Epithelial cell of esophagus (primary cell): Measurements from ENCODE around the gene NEB.

Experiments used
- DNase-seq: peaks from one replicate; pipeline ENCODE4 v3.0.0; 2010; ENCODE audit warnings: low read depth
- H3K4me3 ChIP-seq: 2 replicates; pipeline ENCODE4 v1.5.1; 2011; ENCODE audit warnings: mild to moderate bottlenecking, low read length, control low read depth
- CTCF ChIP-seq: IDR thresholded peaks from 2 replicates; pipeline ENCODE4 v1.5.1; 2011; ENCODE audit warnings: low read depth, mild to moderate bottlenecking, low read length, control low read depth, inconsistent platforms; ENCODE audit not compliant: insufficient read depth; ENCODE audit errors: missing control alignments

NEB gene

GRCh38 chr2:151465771-151466170 is 268.5 kb downstream of the NEB start:
- DNase-seq, result no peak
- no peak for TF ChIP-seq CTCF
- H3K4me3 ChIP-seq, result no peak overlapping the region

- no peak for TF ChIP-seq CTCF
- no peak for DNase-seq
- no peak overlapping the region for H3K4me3 ChIP-seq
Measured at GRCh38 chr2:151459358-151459757, 274.9 kb downstream of the NEB start.

- DNase-seq, result no peak
- no peak for TF ChIP-seq CTCF
- H3K4me3 ChIP-seq, result no peak overlapping the region
Measured at GRCh38 chr2:151439127-151439526, 295.1 kb downstream of the NEB start.

GRCh38 chr2:151438506-151438905 is 295.8 kb downstream of the NEB start:
- no peak for DNase-seq
- no peak overlapping the region for H3K4me3 ChIP-seq
- no peak for TF ChIP-seq CTCF

GRCh38 chr2:151437630-151438029 is 296.6 kb downstream of the NEB start:
- DNase-seq, result peak; percentile 20
- no peak overlapping the region for H3K4me3 ChIP-seq
- TF ChIP-seq CTCF, result peak; percentile 25
